NB4 (cell line): Measurements from ENCODE around the gene ZMYM2.

Experiments used
- DNase-seq: peaks from one replicate; pipeline ENCODE4 v3.0.0; 2010; ENCODE audit warnings: low read depth
- H3K4me3 ChIP-seq: one replicate; pipeline ENCODE4 v1.5.1; 2011; ENCODE audit warnings: mild to moderate bottlenecking, low read depth, low read length, moderate library complexity
- CTCF ChIP-seq: IDR thresholded peaks from one replicate; pipeline ENCODE4 v1.5.1; 2012; ENCODE audit warnings: low read depth, low read length
- MAX ChIP-seq: IDR thresholded peaks from 2 replicates; pipeline ENCODE4 v1.6.1; 2011; ENCODE audit warnings: low read depth, low read length
- MYC ChIP-seq: IDR thresholded peaks from 2 replicates; pipeline ENCODE4 v1.6.1; 2011; ENCODE audit warnings: low read depth, low read length
- POLR2A ChIP-seq: IDR thresholded peaks from 2 replicates; pipeline ENCODE4 v1.6.1; 2011; ENCODE audit warnings: mild to moderate bottlenecking; ENCODE audit not compliant: insufficient read length; ENCODE audit errors: extremely low read depth

The ZMYM2 gene

GRCh38 chr13:19993024-19993423 lies 34.5 kb downstream of the ZMYM2 start:
- no peak overlapping the region for H3K4me3 ChIP-seq
- no peak for TF ChIP-seq MAX
- DNase-seq: no peak

- no peak overlapping the region for H3K4me3 ChIP-seq
- no peak for DNase-seq
- TF ChIP-seq MAX: no peak
- no peak for TF ChIP-seq CTCF
- no peak for TF ChIP-seq POLR2A
- no peak for TF ChIP-seq MYC
Observed at GRCh38 chr13:19998960-19999359, 40.4 kb downstream of the ZMYM2 start.

GRCh38 chr13:20000062-20000552 lies 41.6 kb downstream of the ZMYM2 start:
- no peak for DNase-seq
- TF ChIP-seq MYC (no peak), CTCF (no peak), POLR2A (no peak), MAX (no peak)
- no peak overlapping the region for H3K4me3 ChIP-seq

GRCh38 chr13:20001366-20002190 lies 43.1 kb downstream of the ZMYM2 start:
- TF ChIP-seq POLR2A: no peak
- no peak for TF ChIP-seq CTCF
- no peak for TF ChIP-seq MYC
- TF ChIP-seq MAX: no peak
- H3K4me3 ChIP-seq: no peak overlapping the region
- DNase-seq: no peak

- TF ChIP-seq CTCF: no peak
- TF ChIP-seq MYC: no peak
- TF ChIP-seq POLR2A: no peak
- TF ChIP-seq MAX: no peak
- DNase-seq: no peak
- no peak overlapping the region for H3K4me3 ChIP-seq
Observed at GRCh38 chr13:20002787-20003186, 44.3 kb downstream of the ZMYM2 start.

- no peak for TF ChIP-seq MYC
- no peak for TF ChIP-seq MAX
- TF ChIP-seq CTCF: no peak
- TF ChIP-seq POLR2A: no peak
- DNase-seq: no peak
- no peak overlapping the region for H3K4me3 ChIP-seq
Observed at GRCh38 chr13:20006206-20006605, 47.7 kb downstream of the ZMYM2 start.
